ENCODE data around the gene ACKR1.

ACKR1 gene

GRCh38 chr1:159228554-159228953 lies 23.9 kb downstream of the ACKR1 start:
- TF ChIP-seq, protein P1, sequence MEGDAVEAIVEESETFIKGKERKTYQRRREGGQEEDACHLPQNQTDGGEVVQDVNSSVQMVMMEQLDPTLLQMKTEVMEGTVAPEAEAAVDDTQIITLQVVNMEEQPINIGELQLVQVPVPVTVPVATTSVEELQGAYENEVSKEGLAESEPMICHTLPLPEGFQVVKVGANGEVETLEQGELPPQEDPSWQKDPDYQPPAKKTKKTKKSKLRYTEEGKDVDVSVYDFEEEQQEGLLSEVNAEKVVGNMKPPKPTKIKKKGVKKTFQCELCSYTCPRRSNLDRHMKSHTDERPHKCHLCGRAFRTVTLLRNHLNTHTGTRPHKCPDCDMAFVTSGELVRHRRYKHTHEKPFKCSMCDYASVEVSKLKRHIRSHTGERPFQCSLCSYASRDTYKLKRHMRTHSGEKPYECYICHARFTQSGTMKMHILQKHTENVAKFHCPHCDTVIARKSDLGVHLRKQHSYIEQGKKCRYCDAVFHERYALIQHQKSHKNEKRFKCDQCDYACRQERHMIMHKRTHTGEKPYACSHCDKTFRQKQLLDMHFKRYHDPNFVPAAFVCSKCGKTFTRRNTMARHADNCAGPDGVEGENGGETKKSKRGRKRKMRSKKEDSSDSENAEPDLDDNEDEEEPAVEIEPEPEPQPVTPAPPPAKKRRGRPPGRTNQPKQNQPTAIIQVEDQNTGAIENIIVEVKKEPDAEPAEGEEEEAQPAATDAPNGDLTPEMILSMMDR (IDR thresholded peaks at IDR 0.05; ENCODE audit: low read depth, low read length, poor library complexity, severe bottlenecking), result no peak
- TF ChIP-seq EZH2phosphoT487 (IDR thresholded peaks at IDR 0.05; ENCODE audit: borderline replicate concordance, low read length), result no peak
- Histone ChIP-seq H3K36me3 (ENCODE audit: control insufficient read depth, low read length) (no peaks in the 10 kb centered on the region), H3K9me2 (replicated peaks; ENCODE audit: control insufficient read depth, low read length) (no peaks in the 10 kb centered on the region), H3K9me3 (ENCODE audit: control insufficient read depth, insufficient read depth, low read length) (no peaks in the 10 kb centered on the region), H3K79me2 (ENCODE audit: control insufficient read depth, low read length) (no peaks in the 10 kb centered on the region), H3K4me3 (ENCODE audit: low read length) (no peak overlapping the region), H4K20me1 (ENCODE audit: control insufficient read depth, insufficient read depth, low read depth, low read length) (no peaks in the 10 kb centered on the region), H3K4me1 (ENCODE audit: control insufficient read depth, low read length) (no peaks in the 10 kb centered on the region), H3K4me2 (ENCODE audit: low read length) (no peak overlapping the region), H3K27ac (ENCODE audit: low read depth, low read length) (no peak overlapping the region), H3F3A (ENCODE audit: control insufficient read depth, insufficient read depth) (no peaks in the 10 kb centered on the region), H3K27me3 (ENCODE audit: control insufficient read depth, low read length) (no peaks in the 10 kb centered on the region)

DNA sequence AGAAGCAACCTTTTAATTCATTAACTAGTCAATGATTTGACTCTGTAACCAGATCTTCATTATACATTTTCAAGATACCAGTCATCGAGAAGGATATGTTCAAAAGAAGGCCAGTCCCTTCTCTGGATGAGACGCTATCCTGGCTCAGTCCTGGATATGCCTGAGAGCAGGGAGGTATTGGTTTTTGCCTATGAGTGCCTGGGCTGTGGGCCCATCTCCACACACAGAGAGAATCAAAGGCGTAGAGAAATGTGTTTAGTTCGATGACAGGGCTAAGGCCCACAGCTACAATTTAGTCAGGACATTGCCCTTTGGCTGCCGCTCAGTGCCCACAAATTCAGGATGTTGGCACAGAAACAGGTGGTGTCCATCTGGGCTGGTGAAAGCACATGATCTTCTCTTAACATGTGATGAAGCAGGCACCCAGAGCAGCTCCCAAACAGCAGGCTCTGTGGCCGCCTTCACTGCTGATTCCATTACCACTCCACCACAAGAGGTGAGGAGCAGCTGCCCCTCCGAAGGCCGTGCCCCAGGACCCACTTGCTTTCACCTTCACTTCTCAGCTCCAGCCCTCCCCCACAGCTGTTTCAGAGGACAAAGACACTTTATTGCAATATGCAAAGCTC lies 24.7 kb downstream of the ACKR1 start:
- Histone ChIP-seq H3K4me2 (ENCODE audit: low read length) (no peak overlapping the region), H3K9me2 (replicated peaks; ENCODE audit: control insufficient read depth, low read length) (no peaks in the 10 kb centered on the region), H3K9me3 (ENCODE audit: control insufficient read depth, insufficient read depth, low read length) (no peaks in the 10 kb centered on the region), H3K4me3 (ENCODE audit: low read length) (no peak overlapping the region), H4K20me1 (ENCODE audit: control insufficient read depth, insufficient read depth, low read depth, low read length) (no peaks in the 10 kb centered on the region), H3K27me3 (ENCODE audit: control insufficient read depth, low read length) (no peaks in the 10 kb centered on the region), H3K79me2 (ENCODE audit: control insufficient read depth, low read length) (no peaks in the 10 kb centered on the region), H3K36me3 (ENCODE audit: control insufficient read depth, low read length) (no peaks in the 10 kb centered on the region), H3K27ac (ENCODE audit: low read depth, low read length) (no peak overlapping the region), H3F3A (ENCODE audit: control insufficient read depth, insufficient read depth) (no peaks in the 10 kb centered on the region), H3K4me1 (ENCODE audit: control insufficient read depth, low read length) (no peaks in the 10 kb centered on the region)
- no peak for TF ChIP-seq EZH2phosphoT487 (IDR thresholded peaks at IDR 0.05; ENCODE audit: borderline replicate concordance, low read length)
- TF ChIP-seq, protein P1 (IDR thresholded peaks at IDR 0.05; ENCODE audit: low read depth, low read length, poor library complexity, severe bottlenecking), result no peak

DNA sequence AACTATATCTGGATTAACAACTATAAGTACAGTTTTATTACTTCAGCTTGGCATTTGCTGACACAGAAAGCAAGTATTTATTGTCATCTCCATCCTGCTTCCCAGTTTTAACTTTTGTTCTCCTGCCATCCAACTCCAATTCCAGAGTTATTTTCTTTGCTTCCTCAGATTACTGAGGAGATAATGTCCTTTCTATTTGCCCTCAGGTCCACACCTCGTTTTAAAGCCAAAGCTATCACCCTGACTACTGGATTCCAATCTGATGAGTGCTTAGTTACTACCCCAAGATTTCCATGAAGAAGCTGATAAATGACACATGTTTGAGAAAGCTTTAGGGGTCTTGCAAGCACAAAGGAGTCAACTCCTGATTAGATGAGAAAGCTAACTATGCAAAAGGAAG lies 25.2 kb downstream of the ACKR1 start:
- Histone ChIP-seq H4K20me1 (ENCODE audit: control insufficient read depth, insufficient read depth, low read depth, low read length) (no peaks in the 10 kb centered on the region), H3K9me2 (replicated peaks; ENCODE audit: control insufficient read depth, low read length) (no peaks in the 10 kb centered on the region), H3K27me3 (ENCODE audit: control insufficient read depth, low read length) (no peaks in the 10 kb centered on the region), H3K27ac (ENCODE audit: low read depth, low read length) (no peak overlapping the region), H3K79me2 (ENCODE audit: control insufficient read depth, low read length) (no peaks in the 10 kb centered on the region), H3F3A (ENCODE audit: control insufficient read depth, insufficient read depth) (no peaks in the 10 kb centered on the region), H3K4me2 (ENCODE audit: low read length) (no peak overlapping the region), H3K36me3 (ENCODE audit: control insufficient read depth, low read length) (no peaks in the 10 kb centered on the region), H3K9me3 (ENCODE audit: control insufficient read depth, insufficient read depth, low read length) (no peaks in the 10 kb centered on the region), H3K4me1 (ENCODE audit: control insufficient read depth, low read length) (no peaks in the 10 kb centered on the region), H3K4me3 (ENCODE audit: low read length) (no peak overlapping the region)
- TF ChIP-seq, protein P1 (IDR thresholded peaks at IDR 0.05; ENCODE audit: low read depth, low read length, poor library complexity, severe bottlenecking), result no peak
- no peak for TF ChIP-seq EZH2phosphoT487 (IDR thresholded peaks at IDR 0.05; ENCODE audit: borderline replicate concordance, low read length)
